PFSK-1 (cell line): ENCODE measurements around the gene RSU1.

ENCODE experiments used
- FOXP2 ChIP-seq: optimal IDR thresholded peaks from 2 replicates; pipeline ENCODE3; 2011; ENCODE audit warnings: borderline replicate concordance, control low read depth, inconsistent platforms; ENCODE audit not compliant: insufficient read depth; ENCODE audit errors: extremely low read length, extremely low read depth
- POLR2AphosphoS5 ChIP-seq: IDR thresholded peaks from 2 replicates; pipeline ENCODE4 v1.6.1; 2012; ENCODE audit warnings: low read depth, mild to moderate bottlenecking, control low read depth, low read length, moderate library complexity
- REST ChIP-seq, 2 experiments: IDR thresholded peaks; 2 replicates each; pipeline versions ENCODE4 v1.6.1 to v1.8.0; 2011 to 2012; ENCODE audit warnings: low read depth in 2 of 2, low read length in 2 of 2, control low read depth in 1 of 2, inconsistent platforms in 1 of 2, mild to moderate bottlenecking in 1 of 2, moderate library complexity in 1 of 2; ENCODE audit not compliant: insufficient read depth in 1 of 2
- SIN3A ChIP-seq: IDR thresholded peaks from 2 replicates; pipeline ENCODE4 v1.6.1; 2012; ENCODE audit warnings: mild to moderate bottlenecking, low read length, moderate library complexity, borderline replicate concordance; ENCODE audit not compliant: insufficient read depth
- TAF1 ChIP-seq: IDR thresholded peaks from 2 replicates; pipeline ENCODE4 v1.6.1; 2012; ENCODE audit warnings: low read length, control low read depth, borderline replicate concordance; ENCODE audit not compliant: insufficient read depth

The RSU1 gene

DNA sequence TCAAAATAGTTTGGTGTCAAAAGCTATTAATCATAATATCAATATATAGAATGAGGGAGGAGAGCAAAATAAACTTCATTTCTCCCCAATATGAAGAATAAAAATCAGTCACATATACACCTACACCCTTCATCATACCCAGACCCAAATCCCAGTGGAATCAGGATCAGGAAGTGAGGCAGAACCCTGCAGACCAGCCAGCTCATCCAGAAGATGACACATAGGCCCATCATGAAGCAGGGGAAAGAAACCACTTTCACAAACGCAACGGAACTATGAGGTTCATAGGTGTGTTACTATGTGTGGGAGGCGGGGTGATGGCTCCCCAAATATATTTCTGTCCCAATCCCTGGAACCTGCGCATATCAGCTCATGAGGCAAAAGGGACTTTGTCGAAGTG is 89.0 kb downstream of the RSU1 start:
- TF ChIP-seq SIN3A, result no peak
- no peak for TF ChIP-seq TAF1
- TF ChIP-seq REST (IDR thresholded peaks at IDR 0.05; ENCODE audit: insufficient read depth in 1 of 2, low read depth in 2 of 2, low read length in 2 of 2), result no peak
- TF ChIP-seq POLR2AphosphoS5, result no peak
- no peak for TF ChIP-seq FOXP2

GRCh38 chr10:16727666-16728065 is 89.6 kb downstream of the RSU1 start:
- no peak for TF ChIP-seq SIN3A
- no peak for TF ChIP-seq FOXP2
- TF ChIP-seq REST (IDR thresholded peaks at IDR 0.05; ENCODE audit: insufficient read depth in 1 of 2, low read depth in 2 of 2, low read length in 2 of 2), result no peak
- TF ChIP-seq POLR2AphosphoS5, result no peak
- no peak for TF ChIP-seq TAF1

DNA sequence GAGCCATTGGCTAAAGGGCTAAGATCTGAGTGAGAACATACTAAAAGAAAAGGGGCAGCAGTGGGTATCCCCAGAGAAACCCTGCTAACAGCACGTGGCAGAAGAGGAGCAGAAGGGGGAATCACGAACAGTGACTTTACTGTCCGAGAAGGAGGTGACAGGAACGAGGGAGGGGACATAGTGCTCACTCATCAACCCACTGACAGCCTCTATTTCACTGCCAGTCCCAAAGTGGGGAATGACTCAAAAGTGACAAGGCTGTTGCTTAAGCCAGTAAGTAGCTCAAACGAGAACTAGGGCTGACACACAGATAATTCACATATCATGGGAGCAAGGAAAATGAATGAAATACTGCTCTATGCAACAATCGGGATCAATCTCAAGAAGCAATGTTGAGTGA is 92.7 kb downstream of the RSU1 start:
- TF ChIP-seq POLR2AphosphoS5 (no peak), TAF1 (no peak)

GRCh38 chr10:16720812-16721211 is 96.4 kb downstream of the RSU1 start:
- TF ChIP-seq POLR2AphosphoS5 (no peak), TAF1 (no peak), REST (IDR thresholded peaks at IDR 0.05; ENCODE audit: insufficient read depth in 1 of 2, low read depth in 2 of 2, low read length in 2 of 2) (no peak), FOXP2 (no peak), SIN3A (no peak)

- TF ChIP-seq POLR2AphosphoS5 (no peak), SIN3A (no peak), REST (IDR thresholded peaks at IDR 0.05; ENCODE audit: insufficient read depth in 1 of 2, low read depth in 2 of 2, low read length in 2 of 2) (no peak), FOXP2 (no peak), TAF1 (no peak)
Observed at GRCh38 chr10:16717622-16718395, 99.4 kb downstream of the RSU1 start.
